IMR-90 (cell line): ENCODE results near the gene ACSS1. TPM values are rescaled to one million over a fixed set of nuclear protein-coding genes. Genes with fewer than 3 reads are reported as not detected.

Experiments used
- ATAC-seq: fragments of 200-7000 bp; cut with Tn5 transposase; 2 replicates; pipeline ENCODE4 v1.9.1; 2020; ENCODE audit warnings: low read depth, mild to moderate bottlenecking, moderate library complexity
- BruUV-seq: library from RNA; stranded (reverse); fragments of 400-500 nt; replicated peaks from 2 replicates; lab custom pipeline; 2021; lab: Mats Ljungman, UMichigan
- CTCF ChIA-PET: fragments of 300-600 bp; formaldehyde crosslinking; extraction: SDS; loops from one replicate; lab custom pipeline; 2021; ENCODE audit warnings: antibody characterized with exemption; lab: Yijun Ruan, JAX
- POLR2A ChIA-PET: fragments of 300-600 bp; sonication (Branson Sonifier 250); formaldehyde crosslinking; loops from one replicate; lab custom pipeline; 2022; ENCODE audit warnings: antibody characterized with exemption; ENCODE audit not compliant: unreplicated experiment; lab: Charles Lee
- DNase-seq: peaks from one replicate; pipeline ENCODE4 v3.0.0; 2013
- H2AFZ ChIP-seq: replicated peaks from 2 replicates; pipeline ENCODE3; 2013; ENCODE audit warnings: low read length, mild to moderate bottlenecking; ENCODE audit not compliant: poor library complexity
- H2AK5ac ChIP-seq: 2 replicates; pipeline ENCODE4 v1.6.1; 2013; ENCODE audit warnings: low read depth, low read length, inconsistent platforms
- H2AK9ac ChIP-seq: replicated peaks from 2 replicates; pipeline ENCODE3; 2013; ENCODE audit warnings: mild to moderate bottlenecking, low read depth, low read length, moderate library complexity; ENCODE audit not compliant: poor library complexity
- H2BK120ac ChIP-seq: 2 replicates; pipeline ENCODE4 v1.6.1; 2013; ENCODE audit warnings: low read depth, low read length, inconsistent platforms
- H2BK15ac ChIP-seq: 3 replicates; pipeline ENCODE4 v1.6.1; 2013; ENCODE audit warnings: low read depth, low read length, inconsistent platforms
- H2BK20ac ChIP-seq: 2 replicates; pipeline ENCODE4 v1.6.1; 2013; ENCODE audit warnings: low read depth, mild to moderate bottlenecking, inconsistent platforms, low read length, moderate library complexity
- H2BK5ac ChIP-seq: 2 replicates; pipeline ENCODE4 v1.6.1; 2013; ENCODE audit warnings: mild to moderate bottlenecking, low read depth, low read length, inconsistent platforms; ENCODE audit not compliant: poor library complexity, severe bottlenecking
- H3K14ac ChIP-seq: replicated peaks from 2 replicates; pipeline ENCODE4 v1.6.1; 2013; ENCODE audit warnings: low read depth, low read length, inconsistent platforms
- H3K18ac ChIP-seq: 2 replicates; pipeline ENCODE4 v1.6.1; 2013; ENCODE audit warnings: low read depth, low read length, control low read depth
- H3K23ac ChIP-seq: 2 replicates; pipeline ENCODE4 v1.6.1; 2013; ENCODE audit warnings: low read depth, low read length, inconsistent platforms
- H3K27ac ChIP-seq: 2 replicates; pipeline ENCODE4 v1.5.1; 2013; ENCODE audit warnings: mild to moderate bottlenecking, control low read depth, low read length; ENCODE audit not compliant: insufficient read depth
- H3K27me3 ChIP-seq: 2 replicates; pipeline ENCODE4 v1.6.1; 2013; ENCODE audit warnings: low read length; ENCODE audit not compliant: control insufficient read depth, insufficient read depth
- H3K36me3 ChIP-seq: 2 replicates; pipeline ENCODE4 v1.6.1; 2013; ENCODE audit warnings: low read length, mixed read lengths; ENCODE audit not compliant: control insufficient read depth, insufficient read depth
- H3K4ac ChIP-seq: 2 replicates; pipeline ENCODE4 v1.6.1; 2013; ENCODE audit warnings: low read depth, low read length, inconsistent platforms
- H3K4me1 ChIP-seq: 2 replicates; pipeline ENCODE4 v1.6.1; 2013; ENCODE audit warnings: low read length, mixed read lengths; ENCODE audit not compliant: control insufficient read depth, insufficient read depth
- H3K4me2 ChIP-seq: 2 replicates; pipeline ENCODE4 v1.6.1; 2013; ENCODE audit warnings: low read depth, mild to moderate bottlenecking, control low read depth, low read length, moderate library complexity
- H3K4me3 ChIP-seq: 2 replicates; pipeline ENCODE4 v1.5.1; 2013; ENCODE audit warnings: low read depth, mild to moderate bottlenecking, control low read depth, low read length, moderate library complexity; ENCODE audit not compliant: insufficient read depth
- H3K56ac ChIP-seq: 2 replicates; pipeline ENCODE4 v1.6.1; 2013; ENCODE audit warnings: low read length, inconsistent platforms; ENCODE audit not compliant: insufficient read depth; ENCODE audit errors: extremely low read depth
- H3K79me1 ChIP-seq, 2 experiments: 2 replicates each; pipeline ENCODE4 v1.6.1; 2013; ENCODE audit warnings: low read length in 2 of 2, inconsistent platforms in 1 of 2, low read depth in 1 of 2
- H3K9ac ChIP-seq: 2 replicates; pipeline ENCODE4 v1.6.1; 2013; ENCODE audit warnings: low read depth, low read length, control low read depth
- H3K9me1 ChIP-seq: 2 replicates; pipeline ENCODE4 v1.6.1; 2013; ENCODE audit warnings: low read length, inconsistent platforms; ENCODE audit not compliant: insufficient read depth
- H3K9me3 ChIP-seq: 2 replicates; pipeline ENCODE4 v1.6.1; 2013; ENCODE audit warnings: low read length; ENCODE audit not compliant: control insufficient read depth, insufficient read depth
- H4K20me1 ChIP-seq: 2 replicates; pipeline ENCODE4 v1.6.1; 2013; ENCODE audit warnings: low read length, inconsistent platforms; ENCODE audit not compliant: insufficient read depth
- H4K5ac ChIP-seq: 2 replicates; pipeline ENCODE4 v1.6.1; 2013; ENCODE audit warnings: mild to moderate bottlenecking, low read depth, low read length, control low read depth
- H4K8ac ChIP-seq, 2 experiments: 2 replicates each; pipeline ENCODE4 v1.6.1; 2013; ENCODE audit warnings: low read depth in 2 of 2, low read length in 2 of 2, control low read depth in 1 of 2, inconsistent platforms in 1 of 2
- H4K91ac ChIP-seq: 2 replicates; pipeline ENCODE4 v1.6.1; 2013; ENCODE audit warnings: low read depth, low read length, inconsistent platforms; ENCODE audit not compliant: insufficient read depth
- BHLHE40 ChIP-seq: fragments of 150-350 bp; IDR thresholded peaks from 2 replicates; pipeline ENCODE4 v1.6.1; 2016; ENCODE audit warnings: mild to moderate bottlenecking, low read depth, low read length
- CEBPB ChIP-seq: IDR thresholded peaks from 2 replicates; pipeline ENCODE4 v1.6.1; 2012; ENCODE audit warnings: low read depth, low read length, improper control_type of control experiment
- CHD1 ChIP-seq: IDR thresholded peaks from 2 replicates; pipeline ENCODE4 v1.6.1; 2012; ENCODE audit warnings: low read depth, low read length, improper control_type of control experiment
- POLR2A ChIP-seq: IDR thresholded peaks from 2 replicates; pipeline ENCODE4 v1.6.1; 2012; ENCODE audit warnings: mild to moderate bottlenecking, low read depth, low read length
- RAD21 ChIP-seq: IDR thresholded peaks from 2 replicates; pipeline ENCODE4 v1.6.1; 2012; ENCODE audit warnings: low read length, improper control_type of control experiment
- RCOR1 ChIP-seq: IDR thresholded peaks from 2 replicates; pipeline ENCODE4 v1.6.1; 2012; ENCODE audit warnings: mild to moderate bottlenecking, low read length, improper control_type of control experiment; ENCODE audit not compliant: insufficient replicate concordance
- USF2 ChIP-seq: fragments of 150-350 bp; IDR thresholded peaks from 2 replicates; pipeline ENCODE4 v1.6.1; 2017; ENCODE audit warnings: mild to moderate bottlenecking, antibody characterized with exemption, low read length, low read depth
- WGBS, 2 experiments: methylation state at CpG; one replicate each; pipeline versions ENCODE4 v1.1.5 to v1.1.7; 2013; ENCODE audit warnings: missing lambda C conversion rate in 2 of 2; ENCODE audit not compliant: insufficient read length in 1 of 2; ENCODE audit errors: extremely low coverage in 2 of 2; 5-methylcytosine and 5-hydroxymethylcytosine counted together
- dilution Hi-C: fragments of 300-500 bp; cut with HindIII; formaldehyde crosslinking; loops from one replicate; pipeline ENCODE4 v1.14.3; 2018; ENCODE audit warnings: low sequenced_read_pairs; ENCODE audit not compliant: unreplicated experiment
- in situ Hi-C: fragments of 300-500 bp; cut with MboI; formaldehyde crosslinking; loops from 3 replicates; pipeline ENCODE4 v1.14.3; 2019; ENCODE audit warnings: low sequenced_read_pairs, inconsistent platforms, mixed read lengths
- intact Hi-C: fragments of 100-400 bp; cut with micrococcal nuclease; formaldehyde crosslinking; loops from 2 replicates; pipeline ENCODE4 v1.10.0; 2022
- polyA plus RNA-seq, 3 experiments: library from polyadenylated mRNA; depleted of rRNA; stranded (reverse); fragments of >200 nt; gene quantifications; 2 replicates each; pipeline ENCODE4 v1.2.3, GENCODE V29; 2012; ENCODE audit warnings: low replicate concordance in 1 of 3
- total RNA-seq: library from RNA; depleted of rRNA; stranded (reverse); fragments of >200 nt; gene quantifications from 2 replicates; pipeline ENCODE4 v1.2.3, GENCODE V29; 2012

The ACSS1 gene
- total and polyA plus RNA-seq, 2 of the 4 experiments (the other 2 are of a cell fraction), result 0.72 to 1.2 TPM

DNA sequence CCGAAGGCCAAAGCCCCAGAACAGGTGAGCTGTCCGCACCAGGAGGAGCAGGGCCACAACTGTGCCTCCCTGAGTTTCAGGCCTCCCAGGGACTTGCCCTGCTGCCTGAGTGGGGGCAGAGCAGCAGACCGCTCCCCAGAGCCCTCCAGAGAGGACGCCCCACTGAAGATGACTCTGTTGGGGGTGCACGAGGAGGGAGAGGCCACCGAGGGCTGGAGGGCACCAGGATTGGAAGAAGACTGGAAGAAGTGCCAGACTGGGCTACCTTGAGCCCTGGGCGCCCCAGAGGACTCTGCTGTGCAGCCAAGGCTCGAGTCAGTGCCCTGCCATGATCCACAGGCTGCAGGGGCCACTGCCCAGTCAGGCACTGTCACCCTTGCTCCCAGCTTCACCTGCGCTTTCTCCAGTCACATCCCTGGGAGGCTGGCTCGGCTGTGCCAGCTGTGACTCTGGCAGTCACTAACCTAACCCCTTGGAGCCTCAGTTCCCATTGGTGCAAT, 97.6 kb downstream of the ACSS1 start:
- ChIA-PET CTCF (no interaction called here), POLR2A (no interaction called here)

More for the DNA sequence above, 97.6 kb downstream of the ACSS1 start:
- H2BK15ac ChIP-seq, result no peak overlapping the region
- no peak overlapping the region for H3K9ac ChIP-seq
- no peak for ATAC-seq
- DNase-seq, result no peak
- no peak overlapping the region for H4K91ac ChIP-seq
- H4K20me1 ChIP-seq, result no peaks in the 10 kb centered on the region
- H3K4me3 ChIP-seq, result no peak overlapping the region
- no peak overlapping the region for H3K27ac ChIP-seq
- TF ChIP-seq RAD21 (no peak), RCOR1 (no peak), USF2 (no peak), POLR2A (no peak), BHLHE40 (no peak), CHD1 (no peak), CEBPB (no peak)
- intact Hi-C loops (no loop called here), in situ Hi-C loops (no loop called here), dilution Hi-C loops (no loop called here)
- H3K79me1 ChIP-seq, result no peaks in the 10 kb centered on the region
- no peak overlapping the region for H3K4ac ChIP-seq
- BruUV-seq, result no TSS peak
- no peaks in the 10 kb centered on the region for H3K27me3 ChIP-seq
- no peak overlapping the region for H3K14ac ChIP-seq
- H4K5ac ChIP-seq, result no peak overlapping the region
- H2AK9ac ChIP-seq, result no peak overlapping the region
- H3K18ac ChIP-seq, result no peak overlapping the region
- H3K4me2 ChIP-seq, result no peak overlapping the region
- H2BK20ac ChIP-seq, result no peak overlapping the region
- 0 out of 2 replicates have a peak, but pooled peaks cover 4% of the 10 kb centered on the region for H3K9me1 ChIP-seq
- H2BK120ac ChIP-seq, result no peak overlapping the region
- no peak overlapping the region for H2BK5ac ChIP-seq
- no peak overlapping the region for H3K23ac ChIP-seq
- H3K9me3 ChIP-seq, result no peaks in the 10 kb centered on the region
- no peak overlapping the region for H4K8ac ChIP-seq
- H3K36me3 ChIP-seq, result peaks cover 30% of the 10 kb centered on the region
- no peak overlapping the region for H2AK5ac ChIP-seq
- no peak overlapping the region for H2AFZ ChIP-seq
- no peaks in the 10 kb centered on the region for H3K4me1 ChIP-seq
- 100% methylated on average over 5 of the region's 10 CpGs; no CpG with 5 or more reads in 1 of the 2 experiments for WGBS, 2 experiments
- no peak overlapping the region for H3K56ac ChIP-seq
